ENCODE results near the gene ITGA2. TPM values are rescaled to one million over a fixed set of nuclear protein-coding genes. Genes with fewer than 3 reads are reported as not detected.

The ITGA2 gene
- total and polyA plus RNA-seq, 9 of the 15 experiments (the other 6 are each of a cell fraction or from before 2014, with no cell fraction given): 0.01 to 0.09 (median 0.03) TPM; not detected in 5

DNA sequence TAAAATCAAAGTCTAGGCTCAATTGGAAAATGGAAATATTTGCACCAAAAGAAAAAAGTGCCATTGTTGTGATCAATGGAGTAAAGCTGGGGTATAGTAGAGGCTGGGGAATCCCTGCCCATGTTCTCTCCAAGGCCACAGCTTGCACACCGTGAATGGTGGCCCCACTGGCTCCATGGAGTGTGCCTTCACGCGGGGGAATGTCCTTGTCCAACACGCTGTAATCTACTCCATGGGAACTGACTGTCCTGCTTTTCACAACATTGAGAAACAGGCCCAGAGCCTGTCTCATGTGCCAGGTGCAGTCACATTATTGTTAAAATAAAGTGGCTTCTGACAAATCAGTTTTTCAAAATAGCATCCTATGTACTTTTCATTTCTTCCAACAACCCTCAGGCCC lies 33.1 kb upstream of the ITGA2 start (continued):
- TF ChIP-seq, protein P1, sequence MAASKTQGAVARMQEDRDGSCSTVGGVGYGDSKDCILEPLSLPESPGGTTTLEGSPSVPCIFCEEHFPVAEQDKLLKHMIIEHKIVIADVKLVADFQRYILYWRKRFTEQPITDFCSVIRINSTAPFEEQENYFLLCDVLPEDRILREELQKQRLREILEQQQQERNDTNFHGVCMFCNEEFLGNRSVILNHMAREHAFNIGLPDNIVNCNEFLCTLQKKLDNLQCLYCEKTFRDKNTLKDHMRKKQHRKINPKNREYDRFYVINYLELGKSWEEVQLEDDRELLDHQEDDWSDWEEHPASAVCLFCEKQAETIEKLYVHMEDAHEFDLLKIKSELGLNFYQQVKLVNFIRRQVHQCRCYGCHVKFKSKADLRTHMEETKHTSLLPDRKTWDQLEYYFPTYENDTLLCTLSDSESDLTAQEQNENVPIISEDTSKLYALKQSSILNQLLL (CRISPR knock-in tag; IDR thresholded peaks at IDR 0.05; ENCODE audit: borderline replicate concordance): no peak
- TF ChIP-seq HDAC3 (IDR thresholded peaks at IDR 0.05; ENCODE audit: borderline replicate concordance, partially characterized antibody) (no peak), ZNF134 (CRISPR knock-in tag; conservative IDR thresholded peaks at IDR 0.05) (no peak), PHTF2 (CRISPR knock-in tag; IDR thresholded peaks at IDR 0.05) (no peak), FOXA1 (IDR thresholded peaks at IDR 0.05; ENCODE audit: borderline replicate concordance) (no peak), ELF4 (CRISPR knock-in tag; IDR thresholded peaks at IDR 0.05) (no peak)

DNA sequence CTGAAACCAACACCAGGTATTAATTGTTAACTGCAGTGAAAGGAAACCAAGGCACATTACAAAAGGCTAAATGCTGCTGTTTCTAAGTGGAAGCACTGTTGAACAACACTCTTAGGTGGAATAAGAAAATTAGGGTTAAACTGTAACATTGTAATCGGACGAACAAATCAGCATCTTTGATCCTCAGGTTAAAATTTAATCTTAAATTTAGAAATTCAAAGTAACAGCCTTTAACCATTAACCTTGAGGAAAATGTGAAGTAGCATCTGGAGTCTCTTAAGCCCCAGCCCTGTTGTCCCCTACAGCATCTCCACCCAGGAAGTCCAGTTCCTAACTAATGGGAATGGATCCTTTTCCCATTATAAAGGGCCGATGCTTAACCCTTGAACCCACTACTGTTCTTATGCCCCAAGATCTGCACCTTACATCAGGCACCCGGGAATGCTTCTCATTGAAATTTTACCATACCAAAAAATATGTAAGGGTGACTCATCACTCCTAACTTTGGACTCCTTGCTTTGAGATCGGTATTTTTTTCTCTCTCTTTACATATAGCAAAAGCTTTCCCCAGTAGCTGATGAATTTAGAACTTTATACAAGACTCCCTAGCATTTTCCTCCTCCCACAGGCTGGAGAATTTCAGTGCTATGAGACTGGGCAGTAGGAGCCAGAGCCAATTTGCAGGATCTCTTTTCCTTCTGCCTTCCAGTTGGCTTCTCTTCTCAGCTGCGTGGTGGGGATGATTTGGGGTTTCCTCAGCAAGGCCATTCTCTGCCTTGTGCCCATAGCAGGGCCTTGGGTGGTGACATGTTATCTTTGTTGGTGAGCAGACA lies 32.0 kb upstream of the ITGA2 start:
- intact Hi-C loops (cut with micrococcal nuclease) (no loop called here), in situ Hi-C loops (cut with MboI) (no loop called here)
- H2AFZ ChIP-seq (ENCODE audit: low read depth, low read length): no peak overlapping the region
- ATAC-seq: no peak
- ChIA-PET POLR2A (no interaction called here), CTCF (ENCODE audit: low intra/inter-chr PET ratio) (no interaction called here)
- no peak for FAIRE-seq
- no peak overlapping the region for H3K4me3 ChIP-seq
- no peak overlapping the region for H3K27ac ChIP-seq (ENCODE audit: extremely low read depth, low read depth, low read length)
- H4K20me1 ChIP-seq (replicated peaks; ENCODE audit: control insufficient read depth, insufficient read depth, low read length): no peaks in the 10 kb centered on the region
- no TSS peak for BruUV-seq (replicated peaks)
- no peaks in the 10 kb centered on the region for H3K9me3 ChIP-seq (replicated peaks; ENCODE audit: control insufficient read depth, insufficient read depth, low read depth, low read length)
- WGBS (ENCODE audit: insufficient coverage, low coverage, missing lambda C conversion rate): 0% methylated on average over 6 of the region's 6 CpGs
- no peaks in the 10 kb centered on the region for H3K4me1 ChIP-seq (replicated peaks in 1 of 2; ENCODE audit: control insufficient read depth in 2 of 2, insufficient read depth in 2 of 2, low read length in 2 of 2)
- H3K4me2 ChIP-seq (ENCODE audit: insufficient read depth, low read length): no peak overlapping the region
- no peaks in the 10 kb centered on the region for H3K36me3 ChIP-seq (ENCODE audit: control insufficient read depth, insufficient read depth, low read length)
- no peaks in the 10 kb centered on the region for H3K79me2 ChIP-seq (ENCODE audit: control insufficient read depth, insufficient read depth, low read length)
- no peaks in the 10 kb centered on the region for H3K9me1 ChIP-seq (ENCODE audit: control insufficient read depth, insufficient read depth, low read length)
- DNase-seq (ENCODE audit: extremely low read depth in 1 of 4, low spot score in 3 of 4): no peak
- H3K27me3 ChIP-seq (ENCODE audit: control insufficient read depth in 2 of 2, insufficient read depth in 2 of 2, low read length in 2 of 2): no peaks in the 10 kb centered on the region
- no peak overlapping the region for H3K9ac ChIP-seq (ENCODE audit: insufficient read depth in 1 of 2, low read depth in 2 of 2, low read length in 2 of 2)
- TF ChIP-seq ZNF696 (CRISPR knock-in tag; conservative IDR thresholded peaks at IDR 0.05): no peak
- no peak for TF ChIP-seq ZNF217 (CRISPR knock-in tag; IDR thresholded peaks at IDR 0.05)
- TF ChIP-seq NFIX (CRISPR knock-in tag; IDR thresholded peaks at IDR 0.05; ENCODE audit: low read depth): no peak
- no peak for TF ChIP-seq ZNF444 (CRISPR knock-in tag; IDR thresholded peaks at IDR 0.05)
- no peak for TF ChIP-seq PPARD (CRISPR knock-in tag; IDR thresholded peaks at IDR 0.05)
- TF ChIP-seq FOXM1 (IDR thresholded peaks at IDR 0.05; ENCODE audit: low read depth): no peak
- no peak for TF ChIP-seq FOXM1 (CRISPR knock-in tag; IDR thresholded peaks at IDR 0.05; ENCODE audit: low read depth)
- TF ChIP-seq, protein P2, sequence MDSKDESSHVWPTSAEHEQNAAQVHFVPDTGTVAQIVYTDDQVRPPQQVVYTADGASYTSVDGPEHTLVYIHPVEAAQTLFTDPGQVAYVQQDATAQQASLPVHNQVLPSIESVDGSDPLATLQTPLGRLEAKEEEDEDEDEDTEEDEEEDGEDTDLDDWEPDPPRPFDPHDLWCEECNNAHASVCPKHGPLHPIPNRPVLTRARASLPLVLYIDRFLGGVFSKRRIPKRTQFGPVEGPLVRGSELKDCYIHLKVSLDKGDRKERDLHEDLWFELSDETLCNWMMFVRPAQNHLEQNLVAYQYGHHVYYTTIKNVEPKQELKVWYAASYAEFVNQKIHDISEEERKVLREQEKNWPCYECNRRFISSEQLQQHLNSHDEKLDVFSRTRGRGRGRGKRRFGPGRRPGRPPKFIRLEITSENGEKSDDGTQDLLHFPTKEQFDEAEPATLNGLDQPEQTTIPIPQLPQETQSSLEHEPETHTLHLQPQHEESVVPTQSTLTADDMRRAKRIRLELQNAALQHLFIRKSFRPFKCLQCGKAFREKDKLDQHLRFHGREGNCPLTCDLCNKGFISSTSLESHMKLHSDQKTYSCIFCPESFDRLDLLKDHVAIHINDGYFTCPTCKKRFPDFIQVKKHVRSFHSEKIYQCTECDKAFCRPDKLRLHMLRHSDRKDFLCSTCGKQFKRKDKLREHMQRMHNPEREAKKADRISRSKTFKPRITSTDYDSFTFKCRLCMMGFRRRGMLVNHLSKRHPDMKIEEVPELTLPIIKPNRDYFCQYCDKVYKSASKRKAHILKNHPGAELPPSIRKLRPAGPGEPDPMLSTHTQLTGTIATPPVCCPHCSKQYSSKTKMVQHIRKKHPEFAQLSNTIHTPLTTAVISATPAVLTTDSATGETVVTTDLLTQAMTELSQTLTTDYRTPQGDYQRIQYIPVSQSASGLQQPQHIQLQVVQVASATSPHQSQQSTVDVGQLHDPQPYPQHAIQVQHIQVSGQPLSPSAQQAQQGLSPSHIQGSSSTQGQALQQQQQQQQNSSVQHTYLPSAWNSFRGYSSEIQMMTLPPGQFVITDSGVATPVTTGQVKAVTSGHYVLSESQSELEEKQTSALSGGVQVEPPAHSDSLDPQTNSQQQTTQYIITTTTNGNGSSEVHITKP (IDR thresholded peaks at IDR 0.05; ENCODE audit: partially characterized antibody): no peak
- no peak for TF ChIP-seq BCOR (IDR thresholded peaks at IDR 0.05)
- TF ChIP-seq MTA2 (IDR thresholded peaks at IDR 0.05; ENCODE audit: low read depth): no peak
- no peak for TF ChIP-seq MAFG (tag; conservative IDR thresholded peaks at IDR 0.05)
- TF ChIP-seq HNRNPLL (IDR thresholded peaks at IDR 0.05; ENCODE audit: low read depth, low read length, poor library complexity, severe bottlenecking): no peak

Measured in K562 (cell line).